Camera-type eye (tissue), 1 donor: ENCODE results near the gene ADAT3. TPM values are rescaled to one million over a fixed set of nuclear protein-coding genes. Genes with fewer than 3 reads are reported as not detected.

Source experiments
- total RNA-seq: library from RNA; depleted of rRNA; stranded (reverse); fragments of >200 nt; gene quantifications from one replicate; pipeline ENCODE4 v1.2.3, GENCODE V29; 2014

Gene ADAT3
- 2.4 TPM for total RNA-seq

GRCh38 chr19:1905110-1905862 lies at the start of gene ADAT3, which contains the start of gene SCAMP4:
Gene ADAT3 (plus strand): TSS chr19:1905399. CDS start chr19:1912048, 6,649 bp downstream.
Gene SCAMP4 (plus strand): TSS chr19:1905399. CDS start chr19:1915020, 9,621 bp downstream.

GRCh38 chr19:1863328-1863637 lies 41.9 kb upstream of the ADAT3 start, which contains the start of gene KLF16:
Gene KLF16 (minus strand): TSS chr19:1863579. CDS start chr19:1863497, 82 bp downstream.

GRCh38 chr19:1885398-1886119 lies 19.6 kb upstream of the ADAT3 start, which contains the start of gene ABHD17A:
Gene ABHD17A (minus strand): TSS chr19:1885496. CDS start chr19:1881566, 3,930 bp downstream.

GRCh38 chr19:1941146-1942077 lies 36.2 kb downstream of the ADAT3 start, which contains the start of gene CSNK1G2:
Gene CSNK1G2 (plus strand): TSS chr19:1941172. CDS start chr19:1969773, 28,601 bp downstream.

Other genes starting within 250 kb of the ADAT3 start
- 0.55 TPM for gene ONECUT3, start 151.9 kb upstream of the ADAT3 start, total RNA-seq
- gene ATP8B3, start 93.1 kb upstream of the ADAT3 start, total RNA-seq, result 2.1 TPM
- gene REXO1, start 56.9 kb upstream of the ADAT3 start, total RNA-seq, result 13.9 TPM
- gene KLF16, start 41.8 kb upstream of the ADAT3 start, total RNA-seq, result 8.4 TPM
- 47.7 TPM for gene ABHD17A, start 19.9 kb upstream of the ADAT3 start, total RNA-seq
- 44.6 TPM for gene SCAMP4, start within 50 bp of the ADAT3 start, total RNA-seq
- gene CSNK1G2, start 35.8 kb downstream of the ADAT3 start, total RNA-seq, result 64.4 TPM
- 78.3 TPM for gene BTBD2, start 110.3 kb downstream of the ADAT3 start, total RNA-seq
- gene MKNK2, start 145.8 kb downstream of the ADAT3 start, total RNA-seq, result 62.2 TPM
- 37.2 TPM for gene MOB3A, start 190.9 kb downstream of the ADAT3 start, total RNA-seq
- 2.6 TPM for gene IZUMO4, start 191.5 kb downstream of the ADAT3 start, total RNA-seq
- gene AP3D1, start 246.2 kb downstream of the ADAT3 start, total RNA-seq, result 90.0 TPM